WTC11 (cell line): ENCODE data around the gene SLC8A2. TPM values are rescaled to one million over a fixed set of nuclear protein-coding genes. Genes with fewer than 3 reads are reported as not detected.

ENCODE experiments used
- ATAC-seq: fragments of 200-7000 bp; cut with Tn5 transposase; 2 replicates; pipeline ENCODE4 v1.10.0; 2021; ENCODE audit warnings: mild to moderate bottlenecking, moderate library complexity
- CTCF ChIA-PET: fragments of 300-600 bp; sonication (Branson Sonifier 250); formaldehyde crosslinking; loops from one replicate; lab custom pipeline; 2021; ENCODE audit warnings: antibody characterized with exemption; lab: Charles Lee
- POLR2A ChIA-PET: fragments of 350-600 bp; sonication (Branson Sonifier 250); formaldehyde crosslinking; loops from one replicate; lab custom pipeline; 2021; ENCODE audit warnings: antibody characterized with exemption; lab: Charles Lee
- DNase-seq: peaks from one replicate; pipeline ENCODE4 v3.0.0; 2021; ENCODE audit warnings: low spot score
- H3K27ac Mint-ChIP-seq: 2 replicates; pipeline ENCODE4 v1.8.0; 2021; ENCODE audit warnings: mixed read lengths
- H3K27me3 Mint-ChIP-seq: 2 replicates; pipeline ENCODE4 v1.8.0; 2021; ENCODE audit warnings: low read depth, mild to moderate bottlenecking, moderate library complexity, mixed read lengths
- H3K36me3 Mint-ChIP-seq: 2 replicates; pipeline ENCODE4 v1.8.0; 2021; ENCODE audit warnings: mixed read lengths
- H3K4me1 Mint-ChIP-seq: 2 replicates; pipeline ENCODE4 v1.8.0; 2022; ENCODE audit warnings: mixed read lengths
- H3K4me3 Mint-ChIP-seq: 2 replicates; pipeline ENCODE4 v1.8.0; 2021; ENCODE audit warnings: mild to moderate bottlenecking, moderate library complexity, mixed read lengths
- H3K9me3 Mint-ChIP-seq: 2 replicates; pipeline ENCODE4 v1.8.0; 2021; ENCODE audit warnings: mixed read lengths
- AR ChIP-seq: fragments of 250-450 bp; sonication (Bioruptor Pico); IDR thresholded peaks from 2 replicates; pipeline ENCODE4 v1.9.0; 2021; ENCODE audit warnings: mild to moderate bottlenecking
- CREB1 ChIP-seq: sonication (generic); formaldehyde crosslinking; IDR thresholded peaks from 2 replicates; pipeline ENCODE4 v1.8.0; 2023; ENCODE audit warnings: mild to moderate bottlenecking, missing genetic modification reagents
- FOXP1 ChIP-seq: sonication (generic); formaldehyde crosslinking; IDR thresholded peaks from 2 replicates; pipeline ENCODE4 v1.8.0; 2022; ENCODE audit warnings: missing genetic modification reagents, mild to moderate bottlenecking, moderate library complexity, borderline replicate concordance
- FOXP4 ChIP-seq: sonication (generic); formaldehyde crosslinking; IDR thresholded peaks from 2 replicates; pipeline ENCODE4 v1.8.0; 2022; ENCODE audit warnings: mild to moderate bottlenecking, missing genetic modification reagents
- GABPB1 ChIP-seq: sonication (generic); formaldehyde crosslinking; IDR thresholded peaks from 2 replicates; pipeline ENCODE4 v1.8.1; 2023; ENCODE audit warnings: mild to moderate bottlenecking, missing genetic modification reagents
- JAZF1 ChIP-seq: fragments of 250-450 bp; sonication (Bioruptor Pico); IDR thresholded peaks from 2 replicates; pipeline ENCODE4 v1.9.0; 2021; ENCODE audit warnings: moderate library complexity, mild to moderate bottlenecking, inconsistent platforms
- NFYB ChIP-seq: sonication (generic); formaldehyde crosslinking; conservative IDR thresholded peaks from 2 replicates; pipeline ENCODE4 v1.8.0; 2022; ENCODE audit warnings: low read depth, missing genetic modification reagents
- NR2C2 ChIP-seq: sonication (generic); formaldehyde crosslinking; IDR thresholded peaks from 2 replicates; pipeline ENCODE4 v1.8.0; 2022; ENCODE audit warnings: mild to moderate bottlenecking, missing genetic modification reagents
- TCF7 ChIP-seq: sonication (generic); formaldehyde crosslinking; IDR thresholded peaks from 2 replicates; pipeline ENCODE4 v1.8.0; 2022; ENCODE audit warnings: mild to moderate bottlenecking, low read depth, missing genetic modification reagents, moderate library complexity
- ZBTB21 ChIP-seq: sonication (generic); formaldehyde crosslinking; IDR thresholded peaks from 2 replicates; pipeline ENCODE4 v1.8.1; 2023; ENCODE audit warnings: mild to moderate bottlenecking, missing genetic modification reagents, borderline replicate concordance
- total RNA-seq: library from RNA; stranded (reverse); gene quantifications from 3 replicates; pipeline ENCODE4 v1.2.3, GENCODE V29; 2021
- TF ChIP-seq, protein P1 (sequence below): fragments of 250-450 bp; sonication (Bioruptor Pico); IDR thresholded peaks from 2 replicates; pipeline ENCODE4 v1.9.0; 2021; ENCODE audit warnings: mild to moderate bottlenecking, borderline replicate concordance
- TF ChIP-seq, protein P2 (sequence below): sonication (generic); formaldehyde crosslinking; IDR thresholded peaks from 2 replicates; pipeline ENCODE4 v1.8.0; 2022; ENCODE audit warnings: mild to moderate bottlenecking, missing genetic modification reagents
- TF ChIP-seq, protein P3 (sequence below): fragments of 250-450 bp; sonication (Bioruptor Pico); IDR thresholded peaks from 2 replicates; pipeline ENCODE4 v1.8.0; 2021; ENCODE audit warnings: mild to moderate bottlenecking

SLC8A2 gene
- total RNA-seq, 1 experiment from 2014 or later, result 6.5 TPM

GRCh38 chr19:47489072-47489914, 17.6 kb upstream of the SLC8A2 start:
- peaks cover 5% of the 10 kb centered on the region; the same call in 1 of the 2 replicates for H3K36me3 Mint-ChIP-seq
- no peak for TF ChIP-seq FOXP4 (CRISPR knock-in tag)
- TF ChIP-seq ZBTB21 (CRISPR knock-in tag), result no peak
- no peak for TF ChIP-seq NFYB (CRISPR knock-in tag)
- no peak for TF ChIP-seq GABPB1 (CRISPR knock-in tag)
- TF ChIP-seq, all 79 proteins: peak for 0
- ChIA-PET CTCF (interaction anchor here (0.8 to 1.6 kb wide), 2 partner anchors 52 to 427 kb away, joined by 3 to 5 read pairs; no protein-coding TSS in a partner anchor), POLR2A (no interaction called here)
- H3K27me3 Mint-ChIP-seq, result no peaks in the 10 kb centered on the region
- no peak overlapping the region for H3K4me3 Mint-ChIP-seq
- DNase-seq, result no peak
- no peak for ATAC-seq
- peaks cover 10% of the 10 kb centered on the region for H3K4me1 Mint-ChIP-seq
- no peak overlapping the region; the same call in 1 of the 2 replicates for H3K27ac Mint-ChIP-seq
- no peaks in the 10 kb centered on the region for H3K9me3 Mint-ChIP-seq

GRCh38 chr19:47487551-47488515, 16.1 kb upstream of the SLC8A2 start:
- Mint-ChIP-seq H3K4me1 (peaks cover 12% of the 10 kb centered on the region), H3K9me3 (no peaks in the 10 kb centered on the region), H3K27me3 (no peaks in the 10 kb centered on the region), H3K4me3 (no peak overlapping the region), H3K27ac (no peak overlapping the region), H3K36me3 (peaks cover 5% of the 10 kb centered on the region; the same call in 1 of the 2 replicates)
- ChIA-PET POLR2A (no interaction called here), CTCF (interaction anchor here (1.6 kb wide), 1 partner anchor 51 kb away, joined by 5 read pairs; no protein-coding TSS in a partner anchor)
- ATAC-seq, result no peak
- no peak for DNase-seq
- no peak for TF ChIP-seq TCF7
- TF ChIP-seq, protein P1, sequence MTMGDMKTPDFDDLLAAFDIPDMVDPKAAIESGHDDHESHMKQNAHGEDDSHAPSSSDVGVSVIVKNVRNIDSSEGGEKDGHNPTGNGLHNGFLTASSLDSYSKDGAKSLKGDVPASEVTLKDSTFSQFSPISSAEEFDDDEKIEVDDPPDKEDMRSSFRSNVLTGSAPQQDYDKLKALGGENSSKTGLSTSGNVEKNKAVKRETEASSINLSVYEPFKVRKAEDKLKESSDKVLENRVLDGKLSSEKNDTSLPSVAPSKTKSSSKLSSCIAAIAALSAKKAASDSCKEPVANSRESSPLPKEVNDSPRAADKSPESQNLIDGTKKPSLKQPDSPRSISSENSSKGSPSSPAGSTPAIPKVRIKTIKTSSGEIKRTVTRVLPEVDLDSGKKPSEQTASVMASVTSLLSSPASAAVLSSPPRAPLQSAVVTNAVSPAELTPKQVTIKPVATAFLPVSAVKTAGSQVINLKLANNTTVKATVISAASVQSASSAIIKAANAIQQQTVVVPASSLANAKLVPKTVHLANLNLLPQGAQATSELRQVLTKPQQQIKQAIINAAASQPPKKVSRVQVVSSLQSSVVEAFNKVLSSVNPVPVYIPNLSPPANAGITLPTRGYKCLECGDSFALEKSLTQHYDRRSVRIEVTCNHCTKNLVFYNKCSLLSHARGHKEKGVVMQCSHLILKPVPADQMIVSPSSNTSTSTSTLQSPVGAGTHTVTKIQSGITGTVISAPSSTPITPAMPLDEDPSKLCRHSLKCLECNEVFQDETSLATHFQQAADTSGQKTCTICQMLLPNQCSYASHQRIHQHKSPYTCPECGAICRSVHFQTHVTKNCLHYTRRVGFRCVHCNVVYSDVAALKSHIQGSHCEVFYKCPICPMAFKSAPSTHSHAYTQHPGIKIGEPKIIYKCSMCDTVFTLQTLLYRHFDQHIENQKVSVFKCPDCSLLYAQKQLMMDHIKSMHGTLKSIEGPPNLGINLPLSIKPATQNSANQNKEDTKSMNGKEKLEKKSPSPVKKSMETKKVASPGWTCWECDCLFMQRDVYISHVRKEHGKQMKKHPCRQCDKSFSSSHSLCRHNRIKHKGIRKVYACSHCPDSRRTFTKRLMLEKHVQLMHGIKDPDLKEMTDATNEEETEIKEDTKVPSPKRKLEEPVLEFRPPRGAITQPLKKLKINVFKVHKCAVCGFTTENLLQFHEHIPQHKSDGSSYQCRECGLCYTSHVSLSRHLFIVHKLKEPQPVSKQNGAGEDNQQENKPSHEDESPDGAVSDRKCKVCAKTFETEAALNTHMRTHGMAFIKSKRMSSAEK (CRISPR knock-in tag), result no peak
- TF ChIP-seq NFYB (CRISPR knock-in tag), result no peak
- TF ChIP-seq FOXP1 (CRISPR knock-in tag), result no peak
- TF ChIP-seq NR2C2 (CRISPR knock-in tag), result no peak
- TF ChIP-seq AR (CRISPR knock-in tag), result no peak
- TF ChIP-seq JAZF1, result no peak
- no peak for TF ChIP-seq CREB1 (CRISPR knock-in tag)
- TF ChIP-seq, protein P2, sequence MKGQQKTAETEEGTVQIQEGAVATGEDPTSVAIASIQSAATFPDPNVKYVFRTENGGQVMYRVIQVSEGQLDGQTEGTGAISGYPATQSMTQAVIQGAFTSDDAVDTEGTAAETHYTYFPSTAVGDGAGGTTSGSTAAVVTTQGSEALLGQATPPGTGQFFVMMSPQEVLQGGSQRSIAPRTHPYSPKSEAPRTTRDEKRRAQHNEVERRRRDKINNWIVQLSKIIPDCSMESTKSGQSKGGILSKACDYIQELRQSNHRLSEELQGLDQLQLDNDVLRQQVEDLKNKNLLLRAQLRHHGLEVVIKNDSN (CRISPR knock-in tag), result no peak
- TF ChIP-seq, protein P3, sequence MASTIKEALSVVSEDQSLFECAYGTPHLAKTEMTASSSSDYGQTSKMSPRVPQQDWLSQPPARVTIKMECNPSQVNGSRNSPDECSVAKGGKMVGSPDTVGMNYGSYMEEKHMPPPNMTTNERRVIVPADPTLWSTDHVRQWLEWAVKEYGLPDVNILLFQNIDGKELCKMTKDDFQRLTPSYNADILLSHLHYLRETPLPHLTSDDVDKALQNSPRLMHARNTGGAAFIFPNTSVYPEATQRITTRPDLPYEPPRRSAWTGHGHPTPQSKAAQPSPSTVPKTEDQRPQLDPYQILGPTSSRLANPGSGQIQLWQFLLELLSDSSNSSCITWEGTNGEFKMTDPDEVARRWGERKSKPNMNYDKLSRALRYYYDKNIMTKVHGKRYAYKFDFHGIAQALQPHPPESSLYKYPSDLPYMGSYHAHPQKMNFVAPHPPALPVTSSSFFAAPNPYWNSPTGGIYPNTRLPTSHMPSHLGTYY (CRISPR knock-in tag), result no peak
